GM23338 (cell line): ENCODE data around the gene DET1. TPM values are rescaled to one million over a fixed set of nuclear protein-coding genes. Genes with fewer than 3 reads are reported as not detected.
"Not testable (repeated sequence)": the region's sequence is repeated elsewhere in the genome, so short reads cannot be mapped to it uniquely, and the experiment has no call there.

Experiments
- ATAC-seq: fragments of 200-7000 bp; cut with Tn5 transposase; 3 replicates; pipeline ENCODE4 v1.9.1; 2020
- DNase-seq: peaks from one replicate; pipeline ENCODE4 v3.0.0-alpha.2; 2015; ENCODE audit warnings: low spot score
- H2AFZ ChIP-seq: fragments of 200-600 bp; sonication (generic); 2 replicates; pipeline ENCODE4 v1.8.0; 2016; ENCODE audit warnings: antibody characterized with exemption, mild to moderate bottlenecking, moderate library complexity
- H3F3A ChIP-seq: fragments of 200-600 bp; sonication (generic); replicated peaks from 2 replicates; pipeline ENCODE4 v1.8.0; 2017; ENCODE audit warnings: antibody characterized with exemption, mixed run types, low read depth
- H3K27ac ChIP-seq: fragments of 200-600 bp; sonication (generic); 2 replicates; pipeline ENCODE4 v1.6.1; 2016; ENCODE audit warnings: low read depth
- H3K27me3 ChIP-seq: fragments of 200-600 bp; sonication (generic); 2 replicates; pipeline ENCODE4 v1.8.0; 2016; ENCODE audit warnings: mild to moderate bottlenecking, mixed run types, moderate library complexity; ENCODE audit not compliant: insufficient read depth
- H3K36me3 ChIP-seq: fragments of 200-600 bp; sonication (generic); 2 replicates; pipeline ENCODE4 v1.8.0; 2016; ENCODE audit warnings: mild to moderate bottlenecking; ENCODE audit not compliant: insufficient read depth
- H3K4me1 ChIP-seq: fragments of 200-600 bp; sonication (generic); 2 replicates; pipeline ENCODE4 v1.8.0; 2016; ENCODE audit warnings: mild to moderate bottlenecking, moderate library complexity; ENCODE audit not compliant: insufficient read depth
- H3K4me2 ChIP-seq: fragments of 200-600 bp; sonication (generic); 2 replicates; pipeline ENCODE4 v1.7.1; 2017; ENCODE audit warnings: mixed run types
- H3K4me3 ChIP-seq: fragments of 200-600 bp; sonication (generic); 2 replicates; pipeline ENCODE4 v1.6.1; 2016; ENCODE audit warnings: mixed run types
- H3K79me2 ChIP-seq: fragments of 200-600 bp; sonication (generic); replicated peaks from 2 replicates; pipeline ENCODE4 v1.8.0; 2017; ENCODE audit warnings: mild to moderate bottlenecking; ENCODE audit not compliant: insufficient read depth
- H3K9me2 ChIP-seq: fragments of 200-600 bp; sonication (generic); 2 replicates; pipeline ENCODE4 v1.8.0; 2017; ENCODE audit not compliant: insufficient read depth
- H4K20me1 ChIP-seq: fragments of 200-600 bp; sonication (generic); replicated peaks from 2 replicates; pipeline ENCODE4 v1.8.0; 2017; ENCODE audit warnings: mild to moderate bottlenecking; ENCODE audit not compliant: insufficient read depth
- H3K27ac Mint-ChIP-seq: 2 replicates; pipeline ENCODE4 v1.8.0; 2020; ENCODE audit warnings: inconsistent platforms, mild to moderate bottlenecking, moderate library complexity, mixed read lengths
- H3K27me3 Mint-ChIP-seq: 3 replicates; pipeline ENCODE4 v1.8.0; 2022; ENCODE audit warnings: low read depth, mild to moderate bottlenecking, moderate library complexity, mixed read lengths, inconsistent platforms; ENCODE audit not compliant: insufficient read depth, poor library complexity
- H3K36me3 Mint-ChIP-seq: 3 replicates; pipeline ENCODE4 v1.8.0; 2021; ENCODE audit warnings: low read depth, mild to moderate bottlenecking, inconsistent platforms, moderate library complexity, mixed read lengths
- H3K4me1 Mint-ChIP-seq: 3 replicates; pipeline ENCODE4 v1.8.0; 2020; ENCODE audit warnings: mild to moderate bottlenecking, inconsistent platforms, mixed read lengths
- H3K4me3 Mint-ChIP-seq: 3 replicates; pipeline ENCODE4 v1.8.0; 2021; ENCODE audit warnings: moderate library complexity, mild to moderate bottlenecking, inconsistent platforms, mixed read lengths
- H3K9me3 Mint-ChIP-seq: 3 replicates; pipeline ENCODE4 v1.8.0; 2020; ENCODE audit warnings: moderate library complexity, mild to moderate bottlenecking, inconsistent platforms, mixed read lengths
- CREB1 ChIP-seq: fragments of 250-450 bp; sonication (Bioruptor Pico); IDR thresholded peaks from 2 replicates; pipeline ENCODE4 v1.5.0; 2020; ENCODE audit warnings: low read depth, mild to moderate bottlenecking, moderate library complexity
- CTCF ChIP-seq, 2 experiments: fragments of 200-600 bp in 1 of 2; sonication (generic) in 1 of 2; conservative IDR thresholded peaks; 2 replicates each; pipeline versions ENCODE4 v1.5.1 to v1.6.1; 2016 to 2017; ENCODE audit warnings: antibody characterized with exemption in 2 of 2, low read depth in 2 of 2, mild to moderate bottlenecking in 2 of 2, moderate library complexity in 1 of 2
- EZH2 ChIP-seq: fragments of 200-600 bp; sonication (generic); IDR thresholded peaks from one replicate; pipeline ENCODE4 v1.8.0; 2017; ENCODE audit warnings: antibody characterized with exemption, mild to moderate bottlenecking, low read depth; ENCODE audit not compliant: unreplicated experiment
- EZH2phosphoT487 ChIP-seq: fragments of 200-600 bp; sonication (generic); IDR thresholded peaks from one replicate; pipeline ENCODE4 v1.8.1; 2018; ENCODE audit warnings: antibody characterized with exemption; ENCODE audit not compliant: unreplicated experiment
- JUNB ChIP-seq: IDR thresholded peaks from one replicate; pipeline ENCODE4 v1.6.1; 2016; ENCODE audit warnings: antibody characterized with exemption; ENCODE audit not compliant: unreplicated experiment
- NANOG ChIP-seq: IDR thresholded peaks from 2 replicates; pipeline ENCODE4 v1.6.1; 2016; ENCODE audit warnings: antibody characterized with exemption, borderline replicate concordance
- POLR2AphosphoS5 ChIP-seq: IDR thresholded peaks from 2 replicates; pipeline ENCODE4 v1.6.1; 2016; ENCODE audit warnings: antibody characterized with exemption, low read depth
- REST ChIP-seq: IDR thresholded peaks from one replicate; pipeline ENCODE4 v1.6.1; 2018; ENCODE audit warnings: antibody characterized with exemption; ENCODE audit not compliant: unreplicated experiment
- STAT1 ChIP-seq: IDR thresholded peaks from one replicate; pipeline ENCODE4 v1.6.1; 2016; ENCODE audit warnings: antibody characterized with exemption; ENCODE audit not compliant: unreplicated experiment
- ZNF114 ChIP-seq: fragments of 250-450 bp; sonication (Bioruptor Pico); IDR thresholded peaks from 2 replicates; pipeline ENCODE4 v1.5.0; 2020; ENCODE audit warnings: mild to moderate bottlenecking, moderate library complexity
- polyA plus RNA-seq: library from polyadenylated mRNA; unstranded; fragments of >200 nt; fragmentation: Nextera tagmentation; extraction: Ambion mirVana; gene quantifications from 2 replicates; pipeline ENCODE4 v1.2.1, GENCODE V29; 2016
- total RNA-seq: library from RNA; depleted of rRNA; stranded (reverse); fragments of >200 nt; shearing (Covaris generic); gene quantifications from 2 replicates; pipeline ENCODE4 v1.2.3, GENCODE V29; 2014

The DET1 gene
- total and polyA plus RNA-seq, 2 experiments from 2014 or later, result 4.2 to 8.6 TPM

GRCh38 chr15:88476635-88477060, 69.8 kb downstream of the DET1 start:
- no peak for TF ChIP-seq JUNB
- TF ChIP-seq CTCF (conservative IDR thresholded peaks at IDR 0.05; ENCODE audit: low read depth in 2 of 2), result peak; percentile 77 to 78
- no peaks in the 10 kb centered on the region; the same call in none of the 2 replicates for H3K36me3 ChIP-seq
- Mint-ChIP-seq H3K27me3 (peaks cover 4% of the 10 kb centered on the region), H3K9me3 (no peaks in the 10 kb centered on the region), H3K27ac (no peak overlapping the region), H3K36me3 (peaks cover 42% of the 10 kb centered on the region; the same call in 2 of the 3 replicates), H3K4me3 (no peak overlapping the region), H3K4me1 (no peaks in the 10 kb centered on the region)
- no peaks in the 10 kb centered on the region for H3K4me1 ChIP-seq
- peak; percentile 80 for DNase-seq
- 0 out of 2 replicates have a peak, but pooled peaks cover 3% of the 10 kb centered on the region for H3F3A ChIP-seq
- H3K4me3 ChIP-seq, result no peak overlapping the region
- no peaks in the 10 kb centered on the region for H3K79me2 ChIP-seq
- no peaks in the 10 kb centered on the region for H3K27me3 ChIP-seq
- no peaks in the 10 kb centered on the region for H3K9me2 ChIP-seq
- H2AFZ ChIP-seq, result no peak overlapping the region
- peak overlapping the region; percentile 21; the same call in 1 of the 2 replicates for H3K27ac ChIP-seq
- H3K4me2 ChIP-seq, result no peak overlapping the region
- no peaks in the 10 kb centered on the region; the same call in 1 of the 2 replicates for H4K20me1 ChIP-seq
- ATAC-seq, result peak; percentile 86

GRCh38 chr15:88473661-88474293, 72.7 kb downstream of the DET1 start:
- not testable (repeated sequence) for ATAC-seq, H3K4me1 Mint-ChIP-seq, H3K9me2 ChIP-seq, H4K20me1 ChIP-seq, H3K4me3 Mint-ChIP-seq, H3K36me3 ChIP-seq, H3K27me3 Mint-ChIP-seq, H3K27me3 ChIP-seq, H3K9me3 Mint-ChIP-seq, H3F3A ChIP-seq, DNase-seq, H3K4me2 ChIP-seq, H3K27ac ChIP-seq, H2AFZ ChIP-seq, H3K4me3 ChIP-seq, H3K4me1 ChIP-seq, H3K27ac Mint-ChIP-seq
- H3K79me2 ChIP-seq, result peaks cover 12% of the 10 kb centered on the region
- H3K36me3 Mint-ChIP-seq, result peaks cover 38% of the 10 kb centered on the region; the same call in 2 of the 3 replicates

GRCh38 chr15:88472225-88472624, 74.3 kb downstream of the DET1 start:
- peaks cover 23% of the 10 kb centered on the region for H3K79me2 ChIP-seq
- no peak overlapping the region for H2AFZ ChIP-seq
- no peaks in the 10 kb centered on the region for H3K27me3 ChIP-seq
- no peaks in the 10 kb centered on the region; the same call in none of the 2 replicates for H3K36me3 ChIP-seq
- 0 out of 2 replicates have a peak, but pooled peaks cover 4% of the 10 kb centered on the region for H3K4me1 ChIP-seq
- Mint-ChIP-seq H3K27me3 (peaks cover 8% of the 10 kb centered on the region), H3K4me1 (peaks cover 5% of the 10 kb centered on the region; the same call in 2 of the 3 replicates), H3K36me3 (peaks cover 29% of the 10 kb centered on the region; the same call in 2 of the 3 replicates), H3K9me3 (no peaks in the 10 kb centered on the region), H3K4me3 (no peak overlapping the region), H3K27ac (no peak overlapping the region)
- no peaks in the 10 kb centered on the region for H3F3A ChIP-seq
- H3K9me2 ChIP-seq, result no peaks in the 10 kb centered on the region
- H3K4me2 ChIP-seq, result no peak overlapping the region
- ATAC-seq, result no peak
- no peak for DNase-seq
- no peak overlapping the region for H3K27ac ChIP-seq
- H3K4me3 ChIP-seq, result no peak overlapping the region
- peaks cover 6% of the 10 kb centered on the region; the same call in 1 of the 2 replicates for H4K20me1 ChIP-seq
- no peak for TF ChIP-seq EZH2
- no peak for TF ChIP-seq NANOG
- no peak for TF ChIP-seq CREB1 (CRISPR knock-in tag)
- TF ChIP-seq JUNB, result no peak
- TF ChIP-seq ZNF114 (CRISPR knock-in tag), result no peak
- TF ChIP-seq REST, result no peak
- no peak for TF ChIP-seq POLR2AphosphoS5
- no peak for TF ChIP-seq EZH2phosphoT487
- no peak for TF ChIP-seq STAT1
- TF ChIP-seq CTCF (conservative IDR thresholded peaks at IDR 0.05; ENCODE audit: low read depth in 2 of 2), result no peak
